Loucy (cell line): ENCODE results near the gene NRG3.

Experiments
- H2AFZ ChIP-seq: fragments of 200-600 bp; sonication (generic); 2 replicates; pipeline ENCODE4 v1.6.0; 2016; ENCODE audit warnings: antibody characterized with exemption, mild to moderate bottlenecking, low read length, moderate library complexity
- H3F3A ChIP-seq: fragments of 200-600 bp; 2 replicates; pipeline ENCODE4 v1.6.0; 2016; ENCODE audit warnings: antibody characterized with exemption, low read depth, mild to moderate bottlenecking
- H3K27me3 ChIP-seq: fragments of 200-600 bp; sonication (generic); 2 replicates; pipeline ENCODE4 v1.6.1; 2014; ENCODE audit warnings: low read length, mild to moderate bottlenecking; ENCODE audit not compliant: insufficient read depth, poor library complexity, severe bottlenecking
- H3K36me3 ChIP-seq: fragments of 200-600 bp; sonication (generic); 2 replicates; pipeline ENCODE4 v1.6.1; 2016; ENCODE audit warnings: low read length; ENCODE audit not compliant: insufficient read depth
- H3K4me1 ChIP-seq: fragments of 200-600 bp; sonication (generic); 2 replicates; pipeline ENCODE4 v1.5.1; 2014; ENCODE audit warnings: low read length, mild to moderate bottlenecking; ENCODE audit not compliant: insufficient read depth, poor library complexity, severe bottlenecking
- H3K4me2 ChIP-seq: fragments of 200-600 bp; sonication (generic); 2 replicates; pipeline ENCODE4 v1.6.0; 2014; ENCODE audit warnings: antibody characterized with exemption, low read length, low read depth, mild to moderate bottlenecking; ENCODE audit not compliant: poor library complexity, severe bottlenecking
- H3K4me3 ChIP-seq: fragments of 200-600 bp; sonication (generic); 2 replicates; pipeline ENCODE4 v1.5.1; 2014; ENCODE audit warnings: low read length, mild to moderate bottlenecking, mixed read lengths; ENCODE audit not compliant: poor library complexity, severe bottlenecking
- H3K79me2 ChIP-seq: fragments of 200-600 bp; sonication (generic); 2 replicates; pipeline ENCODE4 v1.6.1; 2014; ENCODE audit warnings: low read length; ENCODE audit not compliant: insufficient read depth
- H3K9ac ChIP-seq: fragments of 200-600 bp; sonication (generic); 2 replicates; pipeline ENCODE4 v1.6.0; 2014; ENCODE audit warnings: mild to moderate bottlenecking, low read depth, low read length, moderate library complexity; ENCODE audit not compliant: poor library complexity, severe bottlenecking
- H3K9me2 ChIP-seq: fragments of 200-600 bp; sonication (generic); replicated peaks from 2 replicates; pipeline ENCODE4 v1.6.1; 2016; ENCODE audit warnings: low read depth, low read length, mixed read lengths
- H3K9me3 ChIP-seq: fragments of 200-600 bp; sonication (generic); 2 replicates; pipeline ENCODE4 v1.6.1; 2014; ENCODE audit warnings: mild to moderate bottlenecking, antibody characterized with exemption, low read length, low read depth; ENCODE audit not compliant: insufficient read depth
- H4K20me1 ChIP-seq: fragments of 200-600 bp; sonication (generic); 2 replicates; pipeline ENCODE4 v1.6.0; 2014; ENCODE audit warnings: antibody characterized with exemption, low read length, mild to moderate bottlenecking; ENCODE audit not compliant: insufficient read depth, poor library complexity, severe bottlenecking
- EZH2phosphoT487 ChIP-seq: fragments of 200-600 bp; IDR thresholded peaks from 2 replicates; pipeline ENCODE4 v1.6.1; 2018; ENCODE audit warnings: antibody characterized with exemption, mild to moderate bottlenecking, moderate library complexity, borderline replicate concordance
- TF ChIP-seq, protein P1 (sequence below): fragments of 200-600 bp; sonication (generic); conservative IDR thresholded peaks from 2 replicates; pipeline ENCODE4 v1.5.1; 2014; ENCODE audit warnings: mild to moderate bottlenecking, antibody characterized with exemption, low read length

Gene NRG3

DNA sequence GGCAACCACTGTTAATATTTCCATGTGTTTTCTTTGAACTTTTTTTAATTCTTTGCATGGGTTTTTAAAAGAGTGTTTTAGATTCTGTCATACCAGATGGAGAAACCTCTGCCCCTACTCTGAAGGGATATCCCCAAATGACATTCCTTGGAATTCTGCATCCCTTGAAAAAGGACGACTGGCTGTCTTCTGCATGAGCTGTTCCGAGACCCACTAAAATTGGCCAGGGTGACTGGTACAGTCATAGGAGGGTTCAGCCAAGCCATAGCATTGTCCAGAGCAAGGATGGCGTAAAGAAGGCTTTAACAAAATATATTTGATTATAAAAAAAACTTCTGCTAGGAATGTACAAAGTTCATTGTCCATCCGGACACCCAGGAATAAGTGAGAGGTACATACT is 952.9 kb downstream of the NRG3 start:
- H3K79me2 ChIP-seq, result no peaks in the 10 kb centered on the region
- no peak for TF ChIP-seq EZH2phosphoT487
- TF ChIP-seq, protein P1, sequence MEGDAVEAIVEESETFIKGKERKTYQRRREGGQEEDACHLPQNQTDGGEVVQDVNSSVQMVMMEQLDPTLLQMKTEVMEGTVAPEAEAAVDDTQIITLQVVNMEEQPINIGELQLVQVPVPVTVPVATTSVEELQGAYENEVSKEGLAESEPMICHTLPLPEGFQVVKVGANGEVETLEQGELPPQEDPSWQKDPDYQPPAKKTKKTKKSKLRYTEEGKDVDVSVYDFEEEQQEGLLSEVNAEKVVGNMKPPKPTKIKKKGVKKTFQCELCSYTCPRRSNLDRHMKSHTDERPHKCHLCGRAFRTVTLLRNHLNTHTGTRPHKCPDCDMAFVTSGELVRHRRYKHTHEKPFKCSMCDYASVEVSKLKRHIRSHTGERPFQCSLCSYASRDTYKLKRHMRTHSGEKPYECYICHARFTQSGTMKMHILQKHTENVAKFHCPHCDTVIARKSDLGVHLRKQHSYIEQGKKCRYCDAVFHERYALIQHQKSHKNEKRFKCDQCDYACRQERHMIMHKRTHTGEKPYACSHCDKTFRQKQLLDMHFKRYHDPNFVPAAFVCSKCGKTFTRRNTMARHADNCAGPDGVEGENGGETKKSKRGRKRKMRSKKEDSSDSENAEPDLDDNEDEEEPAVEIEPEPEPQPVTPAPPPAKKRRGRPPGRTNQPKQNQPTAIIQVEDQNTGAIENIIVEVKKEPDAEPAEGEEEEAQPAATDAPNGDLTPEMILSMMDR, result no peak
- H3K4me3 ChIP-seq, result no peak overlapping the region
- H3K36me3 ChIP-seq, result no peaks in the 10 kb centered on the region
- H3K4me2 ChIP-seq, result no peak overlapping the region
- H4K20me1 ChIP-seq, result no peaks in the 10 kb centered on the region
- H2AFZ ChIP-seq, result no peak overlapping the region
- no peaks in the 10 kb centered on the region for H3F3A ChIP-seq
- H3K4me1 ChIP-seq, result no peaks in the 10 kb centered on the region
- H3K9me3 ChIP-seq, result no peaks in the 10 kb centered on the region
- no peaks in the 10 kb centered on the region for H3K27me3 ChIP-seq
- H3K9ac ChIP-seq, result no peak overlapping the region
- H3K9me2 ChIP-seq, result no peaks in the 10 kb centered on the region

DNA sequence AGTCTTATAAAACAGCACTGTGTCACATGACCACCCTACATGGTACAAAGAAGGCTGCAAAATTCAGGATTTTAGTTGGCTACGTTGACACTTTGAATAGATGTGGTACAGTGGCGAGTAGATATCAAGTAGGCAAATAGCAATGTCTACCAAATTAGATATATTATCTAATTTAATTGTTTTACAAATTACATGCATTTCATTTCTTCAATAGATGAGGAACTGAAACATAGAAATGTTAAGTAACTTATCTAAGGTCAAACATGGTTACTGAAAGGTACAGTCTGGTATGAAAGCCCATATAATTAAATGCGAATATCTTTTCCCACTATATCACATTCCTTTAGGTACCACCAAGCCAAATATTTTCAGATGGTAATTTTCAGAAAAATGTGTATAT is 972.2 kb downstream of the NRG3 start:
- Histone ChIP-seq H3F3A (no peaks in the 10 kb centered on the region), H3K9me3 (no peaks in the 10 kb centered on the region; the same call in 1 of the 2 replicates), H3K9me2 (no peaks in the 10 kb centered on the region), H4K20me1 (no peaks in the 10 kb centered on the region), H3K9ac (no peak overlapping the region), H3K4me3 (no peak overlapping the region), H3K4me2 (no peak overlapping the region), H3K27me3 (no peaks in the 10 kb centered on the region), H3K36me3 (no peaks in the 10 kb centered on the region), H2AFZ (no peak overlapping the region), H3K4me1 (no peaks in the 10 kb centered on the region), H3K79me2 (no peaks in the 10 kb centered on the region)
- TF ChIP-seq, protein P1, result no peak
- no peak for TF ChIP-seq EZH2phosphoT487

DNA sequence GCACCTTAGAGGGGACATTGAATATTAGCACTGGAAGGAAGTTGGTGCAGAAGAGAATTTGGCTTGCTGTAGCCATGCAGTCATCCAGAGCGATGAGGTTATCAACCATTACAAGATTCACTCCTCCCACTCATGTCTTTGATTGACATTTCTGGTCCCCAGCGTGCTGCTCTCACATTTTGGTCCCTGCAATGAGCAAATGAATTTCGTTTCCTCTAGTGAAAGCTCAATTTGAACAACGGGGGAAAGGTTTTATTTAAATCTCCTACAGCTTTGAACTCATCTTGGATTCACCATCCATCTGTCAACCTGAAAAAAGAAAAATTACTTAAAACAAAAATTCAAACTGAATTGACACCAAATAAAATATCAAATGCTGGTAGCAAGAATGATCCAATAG is 975.2 kb downstream of the NRG3 start:
- TF ChIP-seq EZH2phosphoT487, result no peak
- TF ChIP-seq, protein P1, result no peak
- Histone ChIP-seq H3K9me3 (no peaks in the 10 kb centered on the region; the same call in 1 of the 2 replicates), H3K4me3 (no peak overlapping the region), H3K27me3 (no peaks in the 10 kb centered on the region), H3K4me1 (no peaks in the 10 kb centered on the region), H3K9ac (no peak overlapping the region), H4K20me1 (no peaks in the 10 kb centered on the region), H3F3A (no peaks in the 10 kb centered on the region), H3K4me2 (no peak overlapping the region), H3K36me3 (no peaks in the 10 kb centered on the region), H3K9me2 (no peaks in the 10 kb centered on the region), H3K79me2 (no peaks in the 10 kb centered on the region), H2AFZ (no peak overlapping the region)
